Measurements from ENCODE around the gene TNFSF13B.

The TNFSF13B gene

DNA sequence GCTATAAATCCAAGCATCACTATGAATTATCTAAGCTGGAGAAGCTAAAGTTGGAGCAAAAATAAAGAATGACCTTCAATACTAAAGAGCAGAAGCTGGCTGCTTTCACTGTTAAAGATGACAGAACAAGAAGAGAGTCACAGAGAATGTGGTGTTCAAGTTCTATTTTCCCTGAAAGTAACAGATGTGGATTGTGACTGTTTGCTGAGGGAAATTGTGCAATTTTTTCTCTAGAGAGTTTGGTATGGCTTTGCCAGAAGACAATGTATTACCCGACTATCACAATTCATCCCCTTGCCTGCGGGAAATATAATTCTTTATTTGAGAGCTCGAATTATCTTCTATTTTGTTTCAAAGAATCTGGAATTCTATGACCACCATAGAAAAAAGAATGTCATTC lies 83.1 kb downstream of the TNFSF13B start:
- no peak for DNase-seq

DNA sequence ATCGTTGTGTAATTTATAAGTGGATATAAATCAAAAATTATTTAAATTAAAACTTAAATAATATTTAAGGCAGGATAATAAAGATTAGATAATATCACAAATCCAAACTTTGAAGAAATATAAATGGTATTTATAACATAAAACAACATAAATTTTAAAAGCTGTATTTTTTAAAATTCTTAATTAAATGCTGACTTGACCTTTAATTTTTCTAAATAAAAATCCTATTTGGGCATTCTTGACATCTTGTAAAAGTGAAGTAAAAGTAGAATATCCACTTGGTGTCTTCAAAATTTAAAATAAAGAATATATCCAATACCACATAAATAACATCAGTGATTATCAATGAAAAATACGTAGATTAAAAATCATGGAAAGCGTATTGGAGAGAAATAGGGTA lies 87.7 kb downstream of the TNFSF13B start:
- no peak for DNase-seq

Data from NCI-H2227 treated with DMSO at 0.1 percent for 48 hours (cell line).